Effector CD4-positive, alpha-beta T cell (primary cell): ENCODE data around the gene JADE1.

Experiments
- DNase-seq: peaks from one replicate; pipeline ENCODE4 v3.0.0-alpha.2; 2020

The JADE1 gene

DNA sequence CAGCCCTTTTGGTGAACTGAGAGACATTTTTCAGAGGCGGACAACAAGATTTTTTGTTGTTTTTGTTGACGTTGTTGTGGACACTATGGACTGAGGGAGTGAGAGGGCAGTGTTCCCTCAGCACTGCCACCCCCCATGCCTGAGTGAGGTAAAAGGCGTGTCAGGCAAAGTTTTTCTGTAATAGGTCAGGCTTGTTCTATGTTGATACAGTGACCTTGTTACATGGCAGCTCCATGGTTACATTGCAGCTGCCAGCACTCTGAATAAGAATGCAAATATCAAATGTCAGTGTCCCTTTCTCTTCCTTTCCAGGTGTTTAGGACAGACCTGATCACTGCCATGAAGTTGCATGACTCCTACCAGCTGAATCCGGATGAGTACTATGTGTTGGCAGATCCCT, 36.6 kb downstream of the JADE1 start:
- DNase-seq = no peak

DNA sequence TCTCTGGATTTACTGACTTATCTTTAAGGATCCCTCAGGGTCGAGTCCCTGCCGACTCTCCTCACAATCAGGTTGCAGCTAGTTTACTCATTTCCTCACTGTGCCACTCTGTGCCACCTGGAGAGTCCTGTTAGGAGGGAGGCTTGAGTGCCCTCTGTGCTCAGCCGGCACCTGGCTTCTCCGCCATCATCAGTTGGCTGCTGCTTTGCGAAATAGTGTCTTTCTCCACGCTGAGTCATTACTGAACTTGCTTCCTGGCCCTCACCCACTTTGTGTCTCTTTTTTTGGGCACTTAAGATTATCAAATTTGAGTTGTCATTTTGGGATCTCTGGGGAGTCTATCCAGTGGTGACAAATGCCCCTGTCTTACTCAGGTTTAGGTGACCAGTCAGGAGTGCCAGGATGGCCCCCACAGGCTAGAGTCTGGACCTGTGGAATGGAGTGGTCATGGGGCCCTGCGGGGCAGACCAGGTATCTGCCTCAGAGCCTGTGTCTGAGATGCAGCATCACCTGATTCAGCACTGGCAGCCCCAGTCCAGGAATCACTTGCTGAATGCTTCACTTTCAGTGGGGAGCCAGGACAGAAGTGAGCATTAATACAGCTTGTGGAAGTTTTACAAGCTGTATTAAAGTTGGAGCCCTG, 37.7 kb downstream of the JADE1 start:
- DNase-seq = no peak

DNA sequence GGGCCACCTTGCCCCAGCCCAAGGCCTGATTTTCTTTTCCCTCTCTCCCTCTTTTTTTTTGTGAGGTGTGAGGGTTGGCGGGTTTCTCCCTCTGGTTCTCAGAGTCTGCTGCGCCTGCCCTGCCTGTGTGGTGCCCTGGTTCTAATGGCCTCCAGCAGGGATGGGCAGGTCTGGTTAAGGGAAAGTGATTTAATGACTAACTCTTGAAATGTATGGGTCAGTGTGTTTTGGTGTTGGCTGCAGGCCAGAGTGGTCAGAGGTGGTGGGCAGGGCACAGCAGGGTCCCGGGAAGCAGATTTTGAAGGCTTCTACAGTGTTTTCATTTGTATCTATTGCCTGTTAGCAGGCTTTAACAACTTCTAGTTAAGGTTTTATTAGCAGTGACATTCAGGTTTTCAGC, 39.0 kb downstream of the JADE1 start:
- DNase-seq = no peak

DNA sequence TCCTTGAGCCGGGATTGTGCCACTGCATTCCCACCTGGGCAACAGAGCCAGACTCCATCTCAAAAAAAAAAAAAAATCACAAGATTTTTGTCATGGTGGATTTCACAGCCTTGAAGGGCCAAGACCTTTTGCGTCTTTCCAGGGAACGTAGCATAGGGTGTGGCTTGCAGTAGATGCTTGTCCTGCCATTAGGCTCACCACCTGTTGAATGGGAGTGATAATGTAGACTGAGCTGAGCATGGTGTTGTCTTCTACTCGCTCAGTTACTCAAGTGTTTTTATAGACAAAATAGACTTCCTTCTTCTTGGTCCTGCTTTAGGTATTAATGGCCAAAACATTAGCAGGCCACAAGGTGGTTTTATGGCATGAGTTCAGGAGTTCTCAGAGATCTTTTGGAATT, 40.8 kb downstream of the JADE1 start:
- no peak for DNase-seq

DNA sequence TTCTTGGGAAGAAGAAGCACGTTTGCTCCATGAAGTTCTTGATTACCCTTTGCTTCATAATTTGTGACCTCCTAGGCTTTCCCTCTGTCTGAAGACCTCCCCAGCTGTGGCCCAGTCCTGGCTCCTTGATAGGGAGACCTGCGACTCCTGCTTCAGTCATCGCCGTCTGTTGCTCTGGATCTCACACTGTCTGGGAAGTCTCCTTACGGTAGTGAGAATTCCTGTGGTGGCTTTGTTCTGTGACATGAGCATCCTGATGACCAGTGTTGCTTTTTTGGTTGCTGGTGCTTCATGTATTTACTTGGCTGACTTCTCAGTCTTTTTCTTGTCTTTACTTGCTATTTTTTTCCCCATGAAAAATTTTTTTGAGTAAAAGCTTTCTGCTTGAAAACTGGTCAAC, 44.2 kb downstream of the JADE1 start:
- DNase-seq = no peak

DNA sequence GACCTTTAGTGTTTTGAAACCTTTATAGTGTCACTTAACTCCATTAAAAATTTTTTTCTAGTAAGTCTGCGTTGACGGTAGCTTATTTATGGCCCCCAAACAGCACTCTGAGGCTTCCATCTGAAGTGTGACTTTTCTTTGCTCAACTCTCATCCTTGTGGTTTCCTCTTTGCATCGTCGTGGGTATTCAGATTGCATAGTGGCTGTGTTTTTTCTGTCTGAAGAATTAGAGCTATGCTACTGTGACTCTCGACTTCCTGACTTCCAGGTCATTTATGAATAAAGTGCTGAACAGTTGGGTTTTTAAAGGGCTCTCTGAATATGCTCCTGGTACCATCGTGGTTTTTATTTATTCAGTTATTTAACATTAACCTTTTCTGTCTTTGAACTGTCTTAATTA, 44.9 kb downstream of the JADE1 start:
- DNase-seq = no peak

DNA sequence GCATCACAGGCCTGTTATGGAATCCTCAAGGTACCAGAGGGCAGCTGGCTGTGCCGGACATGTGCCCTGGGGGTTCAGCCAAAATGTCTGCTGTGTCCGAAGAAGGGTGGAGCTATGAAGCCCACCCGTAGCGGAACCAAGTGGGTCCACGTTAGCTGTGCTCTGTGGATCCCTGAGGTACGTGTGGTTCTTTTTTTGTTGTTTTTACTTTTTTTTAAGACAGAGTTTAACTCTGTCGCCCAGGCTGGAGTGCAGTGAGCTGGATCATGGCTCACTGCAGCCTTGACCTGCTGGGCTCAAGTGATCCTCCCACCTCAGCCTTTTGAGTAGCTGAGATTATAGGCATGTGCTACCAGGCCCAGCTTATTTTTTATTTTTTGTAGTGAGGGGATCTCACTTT, 46.1 kb downstream of the JADE1 start:
- DNase-seq = no peak

DNA sequence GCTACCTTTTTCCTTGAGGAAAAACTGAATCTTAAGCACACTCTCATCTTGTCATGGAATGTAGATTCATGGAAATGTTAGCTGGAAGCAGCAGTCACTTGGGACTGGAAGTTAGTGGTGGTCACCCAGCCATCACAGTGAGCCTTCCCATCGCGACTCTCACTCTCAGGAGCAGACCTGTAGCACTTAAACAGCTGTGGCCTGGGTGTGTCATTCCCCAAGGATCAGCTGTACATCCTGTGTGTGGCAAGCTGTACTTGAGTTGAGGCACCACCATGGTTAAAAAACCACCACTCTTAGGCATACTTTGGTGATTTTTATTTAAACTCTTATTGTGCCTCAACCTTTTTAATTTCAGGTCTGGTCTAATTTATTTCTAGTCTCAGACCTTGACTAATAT, 46.7 kb downstream of the JADE1 start:
- DNase-seq = no peak

DNA sequence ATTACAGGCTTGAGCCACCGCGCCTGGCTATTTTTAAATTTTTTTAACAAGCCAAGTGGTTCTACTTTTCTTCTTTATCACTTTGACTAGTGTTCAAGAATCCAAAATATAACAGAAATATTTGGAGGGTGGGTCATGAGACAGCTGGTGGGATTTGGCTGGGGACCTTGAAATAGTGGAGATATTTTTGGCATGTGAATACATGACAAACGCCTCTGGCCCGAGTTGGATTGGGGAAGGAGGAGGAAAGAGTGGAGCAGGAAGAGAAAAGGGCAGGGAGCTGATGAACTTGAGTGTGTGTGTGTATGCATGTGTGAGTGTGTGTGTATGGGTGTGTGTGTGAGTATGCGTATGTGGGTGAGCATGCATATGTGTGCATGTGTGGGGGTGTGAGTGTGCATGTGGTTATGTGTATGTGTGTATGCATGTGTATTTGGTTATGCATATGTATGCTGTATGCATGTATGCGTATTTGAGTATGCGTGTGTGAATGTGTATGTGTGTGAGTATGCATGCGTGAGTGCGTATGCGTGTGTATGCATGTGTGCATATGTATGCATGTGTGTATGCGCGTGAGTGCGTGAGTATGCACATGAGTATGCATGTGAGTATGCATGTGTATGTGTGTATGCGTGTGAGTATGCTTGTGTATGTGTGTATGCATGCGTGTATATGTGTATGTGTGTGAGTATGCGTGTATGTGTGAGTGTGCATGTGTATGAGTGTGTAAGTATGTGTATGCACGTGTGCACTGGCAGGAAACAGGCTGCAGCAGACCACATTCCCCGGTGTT, 49.6 kb downstream of the JADE1 start:
- DNase-seq = no peak

DNA sequence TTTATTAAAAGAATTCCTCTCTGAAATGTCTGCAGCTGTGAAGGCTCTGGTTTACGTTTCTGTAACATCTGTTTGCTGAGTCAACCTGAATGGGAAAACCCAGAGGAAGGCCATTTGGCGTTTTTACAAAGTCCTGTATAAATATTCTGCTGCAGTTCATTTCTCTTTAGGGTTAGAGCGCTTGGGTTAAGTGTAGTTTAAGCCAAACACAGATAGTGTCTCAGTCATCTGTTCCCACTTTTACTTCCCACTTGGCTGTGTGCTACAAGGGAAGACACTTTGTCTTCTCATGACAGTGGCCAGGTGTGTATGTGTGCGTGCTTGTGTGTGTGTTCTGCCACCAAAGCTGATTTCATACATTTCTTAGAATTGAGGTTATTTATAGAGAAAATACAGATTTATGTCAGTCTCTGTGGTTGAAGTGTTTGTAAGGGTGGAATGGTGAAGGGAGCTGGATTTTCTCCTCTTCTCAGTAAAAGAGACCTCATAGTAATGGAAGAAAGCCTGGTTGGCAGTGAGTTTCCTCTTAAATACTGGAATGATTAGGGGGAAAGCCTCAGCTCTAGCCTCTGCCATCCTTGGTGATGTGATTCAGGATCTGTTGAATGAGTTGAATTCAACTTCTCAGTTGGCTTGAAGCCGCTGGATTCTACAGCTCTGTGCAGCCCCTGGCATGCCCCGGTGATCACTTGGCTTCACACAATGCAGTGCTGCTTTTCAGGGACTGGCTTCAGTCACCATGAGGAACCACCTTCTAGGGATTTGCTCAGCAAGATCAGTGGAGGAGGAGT, 50.6 kb downstream of the JADE1 start:
- no peak for DNase-seq

DNA sequence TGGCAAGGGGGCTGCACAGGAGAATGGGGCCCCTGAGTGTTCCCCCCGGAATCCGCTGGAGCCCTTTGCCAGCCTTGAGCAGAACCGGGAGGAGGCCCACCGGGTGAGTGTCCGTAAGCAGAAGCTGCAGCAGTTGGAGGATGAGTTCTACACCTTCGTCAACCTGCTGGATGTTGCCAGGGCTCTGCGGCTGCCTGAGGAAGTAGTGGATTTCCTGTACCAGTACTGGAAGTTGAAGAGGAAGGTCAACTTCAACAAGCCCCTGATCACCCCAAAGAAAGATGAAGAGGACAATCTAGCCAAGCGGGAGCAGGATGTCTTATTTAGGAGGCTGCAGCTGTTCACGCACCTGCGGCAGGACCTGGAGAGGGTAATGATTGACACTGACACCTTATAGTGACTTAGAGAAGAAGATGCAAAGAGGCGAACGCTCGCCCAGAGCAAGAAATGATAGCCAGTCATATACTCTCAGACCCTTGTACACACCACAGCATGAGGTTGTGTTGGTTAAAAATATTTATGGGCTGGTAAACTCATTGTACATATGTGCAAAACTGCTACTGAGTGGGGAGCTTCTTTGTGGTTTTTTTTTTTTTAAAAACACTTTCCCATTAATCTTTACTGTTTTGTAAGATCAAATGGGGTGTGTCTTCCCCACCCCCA, 52.5 kb downstream of the JADE1 start:
- no peak for DNase-seq

DNA sequence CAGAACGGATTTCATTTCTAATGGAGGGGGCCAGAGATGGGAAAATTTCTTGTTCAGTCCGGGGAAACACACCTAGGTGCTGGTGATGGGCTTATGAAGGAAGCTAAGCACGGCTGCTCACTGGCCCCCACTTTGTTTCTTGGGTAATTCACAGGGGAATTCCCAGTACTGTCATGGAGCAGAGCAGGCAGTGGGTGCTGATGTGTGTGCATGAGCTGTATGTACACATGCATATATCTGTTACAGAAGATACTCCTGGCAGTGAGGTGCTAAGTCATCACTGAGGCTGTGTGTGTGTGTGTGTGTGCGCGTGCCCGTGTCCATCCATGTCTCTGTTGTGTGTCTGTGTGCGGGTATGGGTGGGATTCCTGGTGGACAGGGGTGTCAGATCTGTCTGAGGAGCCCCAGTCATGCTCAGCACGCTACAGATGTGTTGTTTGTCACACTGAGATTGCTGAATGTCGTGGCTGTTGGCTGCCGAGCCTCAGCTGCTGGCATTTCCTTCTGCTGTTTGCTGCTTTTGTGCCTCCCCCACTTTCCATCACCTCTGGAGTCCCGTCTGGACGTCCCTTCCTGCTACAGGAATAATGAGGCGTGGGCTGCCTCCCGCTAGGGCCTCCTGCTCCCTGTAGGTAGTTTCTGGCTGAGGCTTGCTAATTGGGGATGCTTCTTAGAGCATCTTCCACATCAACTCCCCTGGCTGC, 53.3 kb downstream of the JADE1 start:
- DNase-seq = peak; percentile 25

DNA sequence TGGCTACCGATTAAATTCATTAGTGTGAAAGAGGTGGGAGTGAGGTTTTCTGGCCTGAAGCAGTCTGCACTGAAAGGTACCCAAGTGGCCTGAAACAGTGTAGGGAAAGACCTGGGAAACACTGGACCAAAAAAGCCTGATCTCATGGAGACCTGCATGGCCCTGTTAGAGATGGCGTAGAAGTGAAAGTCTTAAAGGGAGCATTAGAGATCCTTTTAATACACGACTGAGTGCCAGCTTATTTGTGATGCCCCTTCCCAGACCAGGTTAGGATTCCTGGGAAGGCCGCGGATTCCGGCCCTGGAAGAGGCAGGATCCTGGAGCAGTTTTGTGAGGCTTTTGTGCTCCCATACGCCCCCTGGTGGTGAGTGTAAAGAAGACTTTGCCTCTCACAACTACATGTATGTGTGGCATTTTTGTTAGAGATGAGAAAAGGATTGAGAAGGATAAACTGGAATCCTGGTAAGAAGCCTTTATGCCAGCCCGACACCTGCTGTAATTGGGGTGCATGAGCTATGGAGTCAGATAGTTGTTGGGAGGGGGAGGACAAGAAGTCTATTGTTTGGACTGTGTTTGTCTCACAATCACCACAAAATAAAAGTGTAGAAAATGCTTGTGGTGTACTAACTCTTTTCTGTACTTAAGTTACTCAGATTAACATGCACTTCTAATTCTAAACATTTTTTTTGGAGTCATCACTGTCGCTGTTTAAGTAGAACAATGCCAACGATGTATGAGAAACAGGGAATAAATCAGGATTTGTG, 54.0 kb downstream of the JADE1 start:
- DNase-seq = peak; percentile 65

DNA sequence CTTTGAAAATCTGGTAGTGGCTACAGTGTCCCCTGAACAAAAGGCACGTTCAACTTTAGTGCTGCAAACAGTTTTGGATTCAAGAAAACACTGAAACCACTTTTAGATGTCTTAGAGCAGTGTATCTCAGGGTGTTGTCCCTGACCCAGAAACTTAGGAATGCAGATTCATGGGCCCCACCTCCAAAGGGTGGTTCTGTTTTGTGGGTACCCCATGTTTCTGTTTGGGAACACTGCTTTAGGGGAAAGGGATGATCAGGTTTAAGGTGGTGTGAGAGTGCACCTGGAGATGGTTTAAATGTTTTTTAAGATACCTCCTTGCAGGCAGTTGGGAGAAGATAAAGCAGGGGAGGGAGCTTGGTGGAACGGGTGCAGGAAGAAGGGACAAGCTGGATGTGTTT, 55.6 kb downstream of the JADE1 start:
- no peak for DNase-seq

DNA sequence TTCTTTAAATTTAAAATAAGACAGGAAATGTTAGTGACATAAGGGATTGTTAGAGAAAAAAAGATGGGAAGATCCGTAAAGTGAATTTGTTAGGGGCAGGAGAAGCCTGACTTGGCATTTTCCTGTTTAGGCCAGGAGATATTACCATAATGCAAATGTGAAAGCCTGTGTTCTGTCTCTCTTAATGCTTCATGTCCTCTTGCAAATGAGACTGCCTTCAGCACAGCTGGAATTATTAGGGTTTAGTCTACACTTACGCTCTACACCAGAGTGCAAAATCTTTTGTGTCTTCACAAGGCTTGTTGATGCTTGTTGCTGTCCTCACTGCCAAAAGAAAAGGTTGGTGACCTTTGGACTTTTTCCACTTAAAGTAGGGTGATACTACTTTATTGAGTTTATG, 56.8 kb downstream of the JADE1 start:
- DNase-seq = no peak

DNA sequence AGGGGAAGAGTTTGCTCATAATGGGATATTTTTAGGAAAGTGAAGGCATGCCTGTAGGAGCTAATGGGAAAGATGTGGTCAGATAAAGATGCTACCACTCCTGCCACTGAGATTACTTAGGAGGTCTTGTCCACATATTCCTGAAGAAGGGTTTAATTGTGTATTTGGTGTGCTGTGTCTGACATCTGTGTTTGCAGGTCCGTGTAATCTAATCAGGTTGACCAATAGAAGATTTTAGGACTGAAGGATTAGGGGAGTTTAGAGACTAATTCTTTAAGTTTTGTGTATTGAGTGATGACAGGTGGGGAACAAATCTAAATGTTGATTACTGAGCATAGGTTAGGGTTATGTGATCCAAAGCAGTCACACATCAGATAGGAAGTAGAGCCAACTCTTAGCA, 57.2 kb downstream of the JADE1 start:
- DNase-seq = no peak

DNA sequence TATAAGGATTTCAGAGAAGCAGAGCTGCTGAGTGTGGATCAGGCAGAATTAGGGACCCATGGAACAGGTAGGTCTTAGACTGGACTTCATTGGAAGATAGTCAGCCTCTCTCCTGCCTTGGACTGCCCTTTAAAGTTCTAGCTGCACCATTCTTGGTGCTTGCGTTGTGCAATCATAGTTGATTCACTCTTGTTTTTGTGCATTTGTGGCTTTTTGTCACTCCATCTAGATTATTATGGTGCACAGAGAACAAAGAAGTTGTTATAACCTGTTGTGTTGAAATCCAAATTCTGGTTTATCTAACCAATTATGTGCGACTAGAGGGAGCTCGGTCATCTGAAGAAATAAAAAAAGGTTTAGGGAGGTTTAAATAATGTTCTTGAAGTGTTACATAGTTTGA, 59.3 kb downstream of the JADE1 start:
- DNase-seq = no peak

DNA sequence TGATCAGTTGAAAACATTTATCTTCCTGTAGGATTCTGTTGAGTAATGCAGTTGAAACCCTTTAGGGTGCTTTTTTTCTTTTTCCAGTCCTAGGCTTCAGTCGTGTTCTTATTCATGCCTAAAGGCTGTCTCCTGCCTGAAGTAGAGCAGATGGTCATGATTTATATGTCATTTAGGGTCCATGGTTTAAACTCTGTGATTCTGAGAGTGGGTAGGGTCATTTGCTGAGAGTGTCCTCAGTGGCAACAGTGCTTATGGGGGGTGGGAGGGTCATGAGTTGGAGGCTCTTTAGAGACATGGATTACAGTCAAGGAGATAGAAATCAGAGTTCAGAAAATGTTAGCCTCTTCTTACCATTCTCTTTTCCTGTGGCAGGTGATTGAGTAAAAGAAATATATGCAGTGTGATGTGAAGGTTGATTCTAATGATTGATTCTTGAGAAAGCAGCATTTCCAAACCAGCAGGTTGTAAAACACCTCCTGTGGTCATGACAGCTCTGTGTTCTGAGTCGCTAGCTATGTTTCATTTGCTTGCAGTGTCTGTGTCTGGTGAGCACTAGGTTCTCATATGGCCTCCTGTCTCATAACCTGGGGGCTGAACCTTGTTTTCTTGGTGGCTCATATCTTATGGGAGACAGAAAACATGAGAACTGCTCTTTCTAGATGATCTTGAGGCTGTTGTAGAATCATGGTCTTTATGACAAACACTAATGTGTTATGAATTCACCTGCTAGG, 60.4 kb downstream of the JADE1 start:
- DNase-seq = no peak

DNA sequence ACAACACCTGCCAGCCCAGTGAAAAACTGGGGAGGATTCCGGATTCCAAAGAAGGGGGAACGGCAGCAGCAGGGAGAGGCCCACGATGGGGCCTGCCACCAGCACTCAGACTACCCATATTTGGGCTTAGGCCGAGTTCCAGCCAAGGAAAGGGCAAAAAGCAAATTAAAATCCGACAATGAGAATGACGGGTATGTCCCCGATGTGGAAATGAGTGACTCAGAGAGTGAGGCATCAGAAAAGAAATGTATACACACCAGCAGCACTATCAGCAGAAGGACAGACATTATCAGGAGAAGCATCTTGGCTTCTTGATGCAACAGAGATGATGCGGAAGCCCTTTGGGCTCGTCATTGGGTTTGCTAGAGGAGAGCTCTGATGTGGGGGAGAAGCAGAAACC, 62.4 kb downstream of the JADE1 start:
- no peak for DNase-seq

DNA sequence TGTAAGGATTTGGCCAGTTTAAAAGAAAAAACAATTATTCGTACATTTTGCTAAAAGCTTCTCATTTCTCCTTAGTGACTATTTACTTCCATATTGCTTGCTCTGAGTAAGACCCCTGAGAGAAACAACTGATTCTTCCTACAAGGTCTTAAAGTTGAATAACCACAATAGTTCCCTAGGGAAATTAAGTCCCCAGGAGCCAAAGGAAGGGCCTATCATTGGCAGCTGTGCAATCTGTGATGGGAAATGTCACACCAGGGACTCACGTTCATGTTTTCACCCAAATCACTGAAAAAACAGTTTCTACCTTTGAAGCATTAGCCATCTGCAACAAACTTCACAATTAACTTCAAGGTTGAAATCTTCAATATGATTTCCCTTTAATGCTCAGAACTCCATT, 66.7 kb downstream of the JADE1 start:
- DNase-seq = no peak

DNA sequence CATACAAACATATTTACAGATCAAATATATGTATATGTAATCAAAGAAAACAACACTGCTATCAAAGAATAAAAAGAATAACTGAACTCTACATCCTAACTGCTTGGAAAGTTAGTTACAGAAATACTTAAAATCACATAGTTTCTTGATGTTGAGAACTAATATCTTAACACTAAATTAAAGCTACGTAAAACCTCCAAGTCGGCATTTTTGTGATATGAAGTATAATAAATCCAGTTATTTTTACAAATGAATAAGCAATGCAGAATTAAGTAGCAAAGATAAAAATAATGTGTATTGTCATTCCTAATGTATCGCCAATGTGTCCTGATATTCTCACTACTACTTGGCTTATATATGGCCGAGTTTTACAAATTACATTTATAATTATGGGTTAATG, 68.4 kb downstream of the JADE1 start:
- DNase-seq = no peak
